Common myeloid progenitor, CD34-positive (primary cell): Measurements from ENCODE around the gene SLC22A23.

Experiments
- CTCF ChIA-PET: fragments of 350-600 bp; sonication (Branson Sonifier 250); formaldehyde crosslinking; loops from one replicate; lab custom pipeline; 2021; ENCODE audit warnings: antibody characterized with exemption; lab: Charles Lee
- POLR2A ChIA-PET: fragments of 350-600 bp; sonication (Branson Sonifier 250); formaldehyde crosslinking; loops from one replicate; lab custom pipeline; 2021; ENCODE audit warnings: antibody characterized with exemption; lab: Charles Lee
- DNase-seq, 3 donors: peaks; one replicate each; pipeline versions ENCODE4 v3.0.0 to v3.0.0-alpha.2; 2013
- H3K27ac ChIP-seq, 2 experiments: 1 replicate in 1 of 2; 2 replicates in 1 of 2; pipeline ENCODE4 v1.7.0; 2013; ENCODE audit warnings: inconsistent platforms in 2 of 2, low read length in 2 of 2, mild to moderate bottlenecking in 2 of 2, low read depth in 1 of 2, moderate library complexity in 1 of 2; ENCODE audit not compliant: severe bottlenecking in 2 of 2, insufficient read depth in 1 of 2, poor library complexity in 1 of 2
- H3K27me3 ChIP-seq, 5 experiments: replicated peaks in 2 of 5; 1 replicate in 3 of 5; 2 replicates in 2 of 5; pipeline versions ENCODE4 v1.6.1 to v1.7.0; 2013; ENCODE audit warnings: low read length in 4 of 5, mild to moderate bottlenecking in 2 of 5, moderate library complexity in 2 of 5, inconsistent platforms in 1 of 5; ENCODE audit not compliant: insufficient read depth in 5 of 5, control insufficient read depth in 4 of 5
- H3K36me3 ChIP-seq, 4 experiments: 1 replicate in 2 of 4; 2 replicates in 2 of 4; pipeline versions ENCODE4 v1.6.1 to v1.7.0; 2013; ENCODE audit warnings: low read length in 3 of 4, control low read depth in 1 of 4, mild to moderate bottlenecking in 1 of 4; ENCODE audit not compliant: control insufficient read depth in 4 of 4, insufficient read depth in 4 of 4
- H3K4me1 ChIP-seq, 4 experiments: 1 replicate in 3 of 4; 2 replicates in 1 of 4; pipeline versions ENCODE4 v1.6.1 to v1.7.1; 2013; ENCODE audit warnings: low read length in 3 of 4, mild to moderate bottlenecking in 3 of 4, control low read depth in 1 of 4, inconsistent platforms in 1 of 4, moderate library complexity in 1 of 4; ENCODE audit not compliant: control insufficient read depth in 4 of 4, insufficient read depth in 4 of 4; ENCODE audit errors: control extremely low read depth in 1 of 4
- H3K4me3 ChIP-seq, 7 experiments: 1 replicate in 4 of 7; 2 replicates in 3 of 7; pipeline versions ENCODE4 v1.5.1 to v1.7.0; 2013; ENCODE audit warnings: mild to moderate bottlenecking in 7 of 7, low read length in 6 of 7, moderate library complexity in 6 of 7, inconsistent platforms in 2 of 7, low read depth in 2 of 7, control low read depth in 1 of 7; ENCODE audit not compliant: insufficient read depth in 4 of 7, control insufficient read depth in 1 of 7; ENCODE audit errors: extremely low read depth in 1 of 7
- H3K9me3 ChIP-seq, 5 experiments: 1 replicate in 4 of 5; 2 replicates in 1 of 5; pipeline versions ENCODE4 v1.6.1 to v1.7.1; 2013; ENCODE audit warnings: low read length in 4 of 5, mild to moderate bottlenecking in 2 of 5, inconsistent platforms in 1 of 5, low read depth in 1 of 5, moderate library complexity in 1 of 5; ENCODE audit not compliant: control insufficient read depth in 4 of 5, insufficient read depth in 2 of 5; ENCODE audit errors: control extremely low read depth in 1 of 5
- WGBS: methylation state at CpG from one replicate; pipeline ENCODE4 v1.1.5; 2013; ENCODE audit not compliant: insufficient coverage; 5-methylcytosine and 5-hydroxymethylcytosine counted together

The SLC22A23 gene

GRCh38 chr6:3398755-3399696 lies 57.8 kb downstream of the SLC22A23 start:
- DNase-seq: no peak
- no peak overlapping the region for H3K4me3 ChIP-seq
- no peaks in the 10 kb centered on the region for H3K36me3 ChIP-seq
- CTCF ChIA-PET: interaction anchor here (0.5 kb wide), 1 partner anchor 53 kb away, joined by 3 read pairs; no protein-coding TSS in a partner anchor
- H3K27me3 ChIP-seq: no peaks in the 10 kb centered on the region
- H3K27ac ChIP-seq: no peak overlapping the region
- peaks cover 0 to 4% (median 0%) of the 10 kb centered on the region in 4 experiments for H3K4me1 ChIP-seq
- H3K9me3 ChIP-seq: no peaks in the 10 kb centered on the region
- POLR2A ChIA-PET: interaction anchor here (0.6 kb wide), 1 partner anchor 335 kb away, joined by 3 read pairs; no protein-coding TSS in a partner anchor
- 90% methylated on average over 12 of the region's 18 CpGs for WGBS

GRCh38 chr6:3398165-3398562 lies 58.7 kb downstream of the SLC22A23 start:
- CTCF ChIA-PET: no interaction called here
- 100% methylated on average over 1 of the region's 3 CpGs for WGBS
- POLR2A ChIA-PET: no interaction called here

DNA sequence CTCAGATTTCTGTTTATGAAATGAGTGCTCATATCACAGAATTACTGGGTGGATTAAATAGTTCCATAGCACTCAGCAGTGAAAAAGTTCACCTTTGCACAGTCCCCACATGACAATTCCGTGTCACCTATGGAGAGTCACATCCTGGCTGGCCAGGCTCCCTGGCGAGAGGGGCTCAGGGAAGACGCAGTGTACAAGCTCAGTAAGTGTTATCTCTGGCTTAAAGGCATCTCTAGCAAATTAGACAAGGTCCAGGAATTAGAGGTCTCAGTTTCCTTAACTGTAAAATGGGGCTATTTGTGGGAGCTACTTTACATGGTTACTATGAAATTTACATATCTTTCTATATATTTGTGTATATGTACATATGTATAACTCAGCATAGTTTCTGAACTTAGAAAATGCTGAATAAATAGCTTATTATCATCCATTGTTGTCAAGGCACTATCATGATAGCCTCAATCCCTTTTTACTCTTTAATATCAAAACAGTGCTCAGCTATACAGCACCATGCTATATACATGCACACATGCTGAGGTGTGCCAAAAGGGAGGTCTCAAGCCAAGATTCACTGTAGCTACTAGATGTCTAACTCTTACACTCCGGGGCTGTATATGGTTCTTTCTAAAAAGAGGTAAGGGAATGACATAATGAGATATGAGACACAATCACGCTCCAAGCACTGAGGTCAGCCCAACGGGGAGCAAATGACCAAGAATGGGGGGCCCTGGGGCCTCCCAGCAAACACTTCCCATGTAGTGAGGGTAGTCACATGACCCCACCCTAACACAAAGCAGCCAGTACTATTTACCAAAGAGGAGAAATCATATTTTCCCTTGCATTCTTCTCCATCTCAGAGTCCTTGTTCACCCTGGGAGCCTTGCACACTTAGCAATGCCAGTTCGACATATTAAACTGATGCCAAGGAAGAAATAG lies 59.4 kb downstream of the SLC22A23 start:
- no peaks in the 10 kb centered on the region for H3K36me3 ChIP-seq
- WGBS: 85% methylated on average over 3 of the region's 7 CpGs
- POLR2A ChIA-PET: no interaction called here
- CTCF ChIA-PET: interaction anchor here (1.0 kb wide), 1 partner anchor 14 kb away, joined by 3 read pairs; no protein-coding TSS in a partner anchor
- H3K4me1 ChIP-seq: no peaks in the 10 kb centered on the region
- H3K4me3 ChIP-seq: no peak overlapping the region
- H3K27me3 ChIP-seq: no peaks in the 10 kb centered on the region
- DNase-seq: no peak
- H3K9me3 ChIP-seq: no peaks in the 10 kb centered on the region
- no peak overlapping the region for H3K27ac ChIP-seq

More at GRCh38 chr6:3398165-3398562, 58.7 kb downstream of the SLC22A23 start:
- Histone ChIP-seq H3K36me3 (no peaks in the 10 kb centered on the region), H3K27me3 (no peaks in the 10 kb centered on the region), H3K27ac (no peak overlapping the region), H3K9me3 (no peaks in the 10 kb centered on the region), H3K4me3 (no peak overlapping the region), H3K4me1 (no peaks in the 10 kb centered on the region)
- DNase-seq: no peak

- DNase-seq: no peak
- ChIA-PET POLR2A (no interaction called here), CTCF (interaction anchor here (1.0 kb wide), 1 partner anchor 14 kb away, joined by 3 read pairs; no protein-coding TSS in a partner anchor)
Observed at GRCh38 chr6:3396503-3397180, 60.2 kb downstream of the SLC22A23 start.

GRCh38 chr6:3394671-3395070 lies 62.2 kb downstream of the SLC22A23 start:
- no peak overlapping the region for H3K4me3 ChIP-seq
- WGBS: 97% methylated on average over 6 of the region's 7 CpGs
- no peaks in the 10 kb centered on the region for H3K27me3 ChIP-seq
- no peak for DNase-seq
- ChIA-PET POLR2A (no interaction called here), CTCF (no interaction called here)
- H3K9me3 ChIP-seq: no peaks in the 10 kb centered on the region
- no peaks in the 10 kb centered on the region for H3K4me1 ChIP-seq
- H3K36me3 ChIP-seq: no peaks in the 10 kb centered on the region
- H3K27ac ChIP-seq: no peak overlapping the region

More at GRCh38 chr6:3396503-3397180, 60.2 kb downstream of the SLC22A23 start:
- Histone ChIP-seq H3K4me3 (no peak overlapping the region), H3K9me3 (no peaks in the 10 kb centered on the region), H3K4me1 (no peaks in the 10 kb centered on the region), H3K36me3 (no peaks in the 10 kb centered on the region), H3K27ac (no peak overlapping the region), H3K27me3 (no peaks in the 10 kb centered on the region)
- 98% methylated on average over 17 of the region's 19 CpGs for WGBS

DNA sequence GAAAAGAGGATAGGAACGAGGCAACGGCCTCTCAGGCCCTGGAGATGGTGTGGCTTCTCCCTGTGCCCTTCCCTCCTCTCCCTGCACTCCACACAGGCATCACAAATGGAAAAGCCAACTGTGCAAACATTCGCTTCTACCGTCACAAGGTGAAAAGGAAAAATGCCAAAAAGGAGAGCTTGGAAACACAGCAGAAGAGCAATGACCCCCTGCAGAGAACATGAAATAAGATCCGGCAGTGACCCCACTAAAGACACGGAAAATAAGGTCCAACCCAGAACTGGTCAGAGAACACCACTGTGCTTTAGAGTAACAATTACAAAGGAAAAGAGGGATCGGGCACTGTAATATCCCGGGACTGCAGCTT lies 63.0 kb downstream of the SLC22A23 start:
- H3K27me3 ChIP-seq: no peaks in the 10 kb centered on the region
- CTCF ChIA-PET: no interaction called here
- POLR2A ChIA-PET: no interaction called here
- no peaks in the 10 kb centered on the region for H3K36me3 ChIP-seq
- H3K27ac ChIP-seq: no peak overlapping the region
- no peak overlapping the region for H3K4me3 ChIP-seq
- H3K9me3 ChIP-seq: no peaks in the 10 kb centered on the region
- WGBS: 100% methylated on average over 6 of the region's 8 CpGs
- no peaks in the 10 kb centered on the region for H3K4me1 ChIP-seq
- DNase-seq: no peak
